KBM-7 (cell line): ENCODE measurements around the gene WIPF1.
A peak's percentile ranks its signal among the peaks of the same experiment; 100 is the strongest.

Source experiments
- DNase-seq: peaks from one replicate; pipeline ENCODE4 v3.0.0-alpha.2; 2015
- in situ Hi-C: fragments of 300-500 bp; cut with MboI; formaldehyde crosslinking; loops from 2 replicates; pipeline ENCODE4 v1.14.3; 2020; ENCODE audit warnings: low sequenced_read_pairs, low pct_unique_long_range_greater_than_20kb, mixed read lengths

The WIPF1 gene

GRCh38 chr2:174624895-174625430 lies 27.4 kb upstream of the WIPF1 start:
- in situ Hi-C loops: no loop called here
- DNase-seq: no peak

- no peak for DNase-seq
- in situ Hi-C loops: no loop called here
Observed at GRCh38 chr2:174623690-174624089, 26.1 kb upstream of the WIPF1 start.

- in situ Hi-C loops: no loop called here
- no peak for DNase-seq
Observed at GRCh38 chr2:174623106-174623637, 25.6 kb upstream of the WIPF1 start.

GRCh38 chr2:174621323-174621722 lies 23.7 kb upstream of the WIPF1 start:
- peak; percentile 23 for DNase-seq
- in situ Hi-C loops: no loop called here

GRCh38 chr2:174618179-174618578 lies 20.6 kb upstream of the WIPF1 start:
- in situ Hi-C loops: no loop called here

GRCh38 chr2:174617718-174618117 lies 20.1 kb upstream of the WIPF1 start:
- DNase-seq: no peak
- in situ Hi-C loops: no loop called here

More at GRCh38 chr2:174618179-174618578, 20.6 kb upstream of the WIPF1 start:
- no peak for DNase-seq

- no peak for DNase-seq
- in situ Hi-C loops: no loop called here
Observed at GRCh38 chr2:174617120-174617519, 19.5 kb upstream of the WIPF1 start.

GRCh38 chr2:174615871-174616436 lies 18.4 kb upstream of the WIPF1 start:
- in situ Hi-C loops: no loop called here
- no peak for DNase-seq

GRCh38 chr2:174614261-174614660 lies 16.7 kb upstream of the WIPF1 start:
- no peak for DNase-seq
- in situ Hi-C loops: no loop called here

- in situ Hi-C loops: no loop called here
- no peak for DNase-seq
Observed at GRCh38 chr2:174613531-174613930, 15.9 kb upstream of the WIPF1 start.

GRCh38 chr2:174612970-174613369 lies 15.4 kb upstream of the WIPF1 start:
- DNase-seq: no peak
- in situ Hi-C loops: no loop called here

GRCh38 chr2:174611854-174612253 lies 14.2 kb upstream of the WIPF1 start:
- no peak for DNase-seq
- in situ Hi-C loops: no loop called here

- in situ Hi-C loops: no loop called here
Observed at GRCh38 chr2:174611006-174611405, 13.4 kb upstream of the WIPF1 start.

GRCh38 chr2:174610243-174610995 lies 12.8 kb upstream of the WIPF1 start:
- peak; percentile 28 for DNase-seq
- in situ Hi-C loops: no loop called here

More at GRCh38 chr2:174611006-174611405, 13.4 kb upstream of the WIPF1 start:
- DNase-seq: no peak

- in situ Hi-C loops: no loop called here
- no peak for DNase-seq
Observed at GRCh38 chr2:174609261-174609660, 11.7 kb upstream of the WIPF1 start.

GRCh38 chr2:174608866-174609214 lies 11.2 kb upstream of the WIPF1 start:
- DNase-seq: no peak
- in situ Hi-C loops: no loop called here

GRCh38 chr2:174607989-174608865 lies 10.6 kb upstream of the WIPF1 start:
- in situ Hi-C loops: no loop called here
- no peak for DNase-seq

GRCh38 chr2:174607584-174607983 lies 10.0 kb upstream of the WIPF1 start:
- DNase-seq: no peak
- in situ Hi-C loops: no loop called here

- in situ Hi-C loops: no loop called here
- peak; percentile 35 for DNase-seq
Observed at GRCh38 chr2:174606336-174606735, 8.7 kb upstream of the WIPF1 start.

- peak; percentile 27 for DNase-seq
- in situ Hi-C loops: no loop called here
Observed at GRCh38 chr2:174605687-174606086, 8.1 kb upstream of the WIPF1 start.
